ENCODE results near the gene COA4.

GRCh38 chr11:73866586-73866996, 10.1 kb downstream of the COA4 start:
- TF ChIP-seq CTCF (IDR thresholded peaks at IDR 0.05) (no peak), POLR2A (IDR thresholded peaks at IDR 0.05) (no peak)

All from lower leg skin (tissue), 3 donors.